Kidney capillary endothelial cell (primary cell): ENCODE results near the gene FCMR.
"Not testable (repeated sequence)": the region's sequence is repeated elsewhere in the genome, so short reads cannot be mapped to it uniquely, and the experiment has no call there.

Source experiments
- DNase-seq: peaks from one replicate; pipeline ENCODE4 v3.0.0-alpha.2; 2018; ENCODE audit warnings: low spot score

The FCMR gene

GRCh38 chr1:206949641-206950040 lies 27.9 kb upstream of the FCMR start:
- no peak for DNase-seq

DNA sequence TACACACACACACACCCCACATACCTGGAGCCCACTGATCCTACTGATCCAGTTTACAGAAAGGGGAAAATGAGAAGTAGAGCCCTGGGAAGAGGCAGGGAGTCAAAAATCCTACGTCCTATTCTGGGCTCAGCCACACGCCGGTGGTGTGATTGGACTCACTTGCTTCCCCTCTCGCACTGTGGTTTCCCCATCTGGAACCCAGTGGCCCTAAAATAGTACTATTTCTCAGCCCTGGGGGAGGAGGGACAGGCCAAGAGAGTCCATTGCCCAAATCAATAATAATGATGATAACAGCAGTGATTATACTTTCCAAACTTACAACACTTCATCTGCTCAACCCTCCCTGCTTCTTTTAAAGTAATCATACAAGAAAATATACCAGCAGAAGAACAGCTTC lies 27.5 kb upstream of the FCMR start:
- DNase-seq: no peak

- no peak for DNase-seq
Measured at GRCh38 chr1:206947255-206947654, 25.5 kb upstream of the FCMR start.

DNA sequence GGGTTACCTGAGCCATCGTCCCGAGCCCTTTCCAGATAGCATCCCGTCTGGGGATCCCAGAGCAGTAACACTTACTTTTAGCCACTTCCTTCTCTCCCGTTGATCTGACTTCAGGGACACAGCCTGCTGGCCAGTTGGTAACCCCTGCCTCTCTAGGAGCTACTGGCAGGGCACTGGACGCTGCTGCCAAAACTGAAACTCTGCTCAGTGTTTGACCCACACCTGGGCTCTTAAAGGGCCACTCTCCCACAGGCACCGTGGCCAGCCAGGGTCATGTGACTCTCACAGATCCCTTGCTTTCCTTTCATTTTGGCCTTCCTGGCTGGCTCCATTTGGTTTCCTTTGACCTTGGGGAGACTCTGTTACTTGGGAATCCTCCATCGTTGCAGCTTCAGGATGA lies 24.5 kb upstream of the FCMR start, which contains the start of gene PIGR:
Gene PIGR, minus strand, starts transcription at position 206 of the 400 bp plus-strand sequence. CDS start 5,935 bp downstream, outside the sequence.
- no peak for DNase-seq

- DNase-seq: no peak
Measured at GRCh38 chr1:206945779-206946178, 24.0 kb upstream of the FCMR start.

DNA sequence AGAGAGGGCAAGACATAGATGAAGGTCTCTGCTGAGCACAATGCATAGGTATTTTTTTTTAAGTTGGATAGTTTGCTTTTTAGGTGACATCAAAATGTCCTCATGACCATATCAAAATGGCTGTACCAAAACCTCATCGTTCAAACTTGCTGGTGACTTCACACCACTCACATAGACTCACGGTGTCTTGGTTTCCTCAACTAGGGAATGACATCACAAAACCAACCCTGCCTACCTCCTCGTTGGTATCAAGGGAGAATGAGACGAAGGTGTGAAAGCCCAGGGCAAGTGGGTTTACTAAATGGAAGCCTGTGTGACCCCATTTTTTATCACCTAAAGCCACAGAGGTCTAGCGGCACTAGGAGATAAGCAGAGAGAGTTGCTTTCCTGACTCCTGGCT lies 23.0 kb upstream of the FCMR start:
- no peak for DNase-seq

DNA sequence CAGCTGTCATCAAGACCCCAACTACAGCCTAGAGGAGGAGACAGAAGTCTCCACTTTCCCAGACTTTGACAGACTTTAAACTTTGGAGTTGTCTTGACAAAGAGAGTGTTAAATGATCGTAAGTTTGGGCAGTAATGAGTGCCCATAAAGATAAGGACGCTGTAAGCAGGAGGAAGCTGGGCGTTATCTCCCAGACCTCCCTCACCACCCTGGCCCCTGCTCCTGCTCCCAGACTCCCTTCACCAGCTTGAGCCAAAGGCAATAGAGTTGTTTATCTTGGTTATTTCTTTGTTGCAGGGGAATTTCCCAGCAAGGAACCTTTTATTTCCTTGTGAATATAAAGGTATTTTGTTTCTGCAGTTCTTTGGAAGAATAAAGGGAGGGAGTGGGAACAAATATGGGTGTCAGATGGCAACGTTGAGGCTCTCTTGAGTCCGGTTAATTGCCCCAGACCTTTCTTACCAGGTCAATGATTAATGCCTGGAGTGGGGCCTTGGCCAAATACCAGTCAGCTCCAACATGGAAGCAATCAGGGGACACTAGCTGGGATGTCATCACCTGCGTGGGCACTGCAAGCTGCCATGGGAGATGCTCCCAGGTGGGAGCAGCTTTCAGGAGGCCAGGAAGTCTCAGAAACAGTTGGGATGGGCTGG lies 20.2 kb upstream of the FCMR start:
- no peak for DNase-seq

- no peak for DNase-seq
Measured at GRCh38 chr1:206940588-206940936, 18.8 kb upstream of the FCMR start.

GRCh38 chr1:206939841-206940587 lies 18.3 kb upstream of the FCMR start:
- no peak for DNase-seq

- no peak for DNase-seq
Measured at GRCh38 chr1:206939131-206939530, 17.4 kb upstream of the FCMR start.

GRCh38 chr1:206937425-206937824 lies 15.7 kb upstream of the FCMR start:
- no peak for DNase-seq

- no peak for DNase-seq
Measured at GRCh38 chr1:206935491-206936067, 13.8 kb upstream of the FCMR start.

- no peak for DNase-seq
Measured at GRCh38 chr1:206933333-206933945, 11.7 kb upstream of the FCMR start.

- DNase-seq: no peak
Measured at GRCh38 chr1:206932177-206932576, 10.4 kb upstream of the FCMR start.

GRCh38 chr1:206931709-206932108 lies 10.0 kb upstream of the FCMR start:
- no peak for DNase-seq

GRCh38 chr1:206930210-206930798 lies 8.6 kb upstream of the FCMR start:
- DNase-seq: no peak

DNA sequence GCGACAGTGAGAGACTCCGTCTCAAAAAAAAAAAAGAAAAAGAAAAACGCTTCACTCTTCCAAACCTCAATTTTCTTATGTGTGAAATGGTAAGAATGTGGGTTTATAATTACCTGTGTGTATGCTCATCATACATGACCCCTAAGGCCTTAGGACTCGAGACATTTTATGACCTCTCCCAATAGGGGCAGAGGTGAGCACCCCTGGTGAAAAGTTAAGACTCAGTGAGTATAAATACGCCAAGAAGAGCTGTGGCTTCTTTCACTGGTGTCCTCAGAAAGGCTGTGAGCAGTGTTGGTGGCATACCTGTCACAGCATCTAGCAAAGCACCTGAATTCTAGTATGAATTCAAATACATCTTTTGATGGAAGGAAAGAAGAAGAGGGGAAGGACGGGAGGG lies 7.8 kb upstream of the FCMR start:
- DNase-seq: no peak

GRCh38 chr1:206926286-206926685 lies 4.5 kb upstream of the FCMR start:
- no peak for DNase-seq

- DNase-seq: no peak
Measured at GRCh38 chr1:206925106-206925736, 3.5 kb upstream of the FCMR start.

- DNase-seq: no peak
Measured at GRCh38 chr1:206924592-206925105, 2.9 kb upstream of the FCMR start.

DNA sequence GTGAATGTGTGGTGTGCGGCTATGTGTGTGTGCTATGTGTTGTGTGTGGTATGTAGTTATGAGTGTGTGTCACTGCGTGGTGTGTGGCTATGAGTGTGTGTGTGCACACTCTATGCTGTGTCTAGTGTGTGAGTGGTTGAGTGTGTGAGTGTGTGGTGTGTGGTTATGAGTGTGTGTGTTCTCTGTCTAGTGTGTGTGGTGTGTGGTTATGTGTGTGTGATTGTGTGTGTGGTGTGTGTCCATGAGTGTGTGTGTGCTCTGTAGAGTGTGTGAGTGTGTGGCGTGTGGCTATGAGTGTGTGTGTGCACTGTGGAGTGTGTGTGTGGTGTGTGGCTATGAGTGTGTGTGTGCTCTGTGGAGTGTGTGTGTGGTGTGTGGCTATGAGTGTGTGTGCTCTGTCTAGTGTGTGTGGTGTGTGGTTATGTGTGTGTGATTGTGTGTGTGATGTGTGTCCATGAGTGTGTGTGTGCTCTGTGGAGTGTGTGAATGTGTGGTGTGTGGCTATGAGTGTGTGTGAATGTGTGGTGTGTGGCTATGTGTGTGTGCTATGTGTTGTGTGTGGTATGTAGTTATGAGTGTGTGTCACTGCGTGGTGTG lies 2.3 kb upstream of the FCMR start:
- not testable (repeated sequence) for DNase-seq
